GM04504 (cell line): ENCODE data around the gene HADHB.
"Not testable (repeated sequence)": the region's sequence is repeated elsewhere in the genome, so short reads cannot be mapped to it uniquely, and the experiment has no call there.

ENCODE experiments used
- DNase-seq: peaks from one replicate; pipeline ENCODE4 v3.0.0-alpha.2; 2012; ENCODE audit warnings: low read depth

The HADHB gene

DNA sequence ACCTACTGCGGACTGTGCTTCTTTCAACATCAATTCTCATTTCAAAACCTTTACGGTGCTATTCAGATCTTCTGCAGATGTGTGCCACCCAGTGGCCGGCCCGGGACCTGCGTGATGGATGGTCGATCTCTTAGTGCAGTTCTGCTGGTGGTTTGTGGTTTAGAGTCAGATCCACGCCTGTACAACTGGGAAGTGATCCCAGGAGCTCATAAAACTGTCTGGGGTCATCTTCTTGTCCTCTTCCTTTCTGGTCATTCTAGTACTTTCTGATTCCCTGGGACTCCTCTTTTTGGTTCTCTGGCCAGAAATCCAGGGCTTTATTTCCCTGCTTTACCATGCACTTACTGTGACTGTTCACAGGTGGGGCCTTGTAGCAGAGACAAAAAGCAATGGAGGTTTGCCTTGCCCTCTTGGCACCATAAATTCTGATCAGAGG is 85.4 kb downstream of the HADHB start:
- DNase-seq, result peak; percentile 93

DNA sequence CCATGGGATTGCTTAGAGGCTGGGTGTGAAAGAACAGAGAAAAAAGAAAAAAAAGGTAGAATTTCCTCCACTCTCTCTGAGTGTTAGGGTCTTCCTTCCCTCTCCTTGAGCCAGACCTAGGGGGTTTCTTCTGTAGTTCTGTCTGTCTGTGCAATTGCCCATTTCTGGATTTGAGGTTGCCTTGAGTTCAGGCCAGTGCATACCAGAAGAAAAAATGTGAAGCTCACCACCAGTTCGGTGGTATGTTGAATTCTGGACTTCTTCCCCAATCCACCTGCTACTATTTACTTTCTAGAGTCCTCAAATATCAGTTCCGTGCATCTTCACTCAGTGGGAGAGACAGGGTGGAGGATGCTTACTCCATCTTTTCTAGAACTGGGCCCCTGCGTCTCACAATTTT is 85.9 kb downstream of the HADHB start:
- no peak for DNase-seq

DNA sequence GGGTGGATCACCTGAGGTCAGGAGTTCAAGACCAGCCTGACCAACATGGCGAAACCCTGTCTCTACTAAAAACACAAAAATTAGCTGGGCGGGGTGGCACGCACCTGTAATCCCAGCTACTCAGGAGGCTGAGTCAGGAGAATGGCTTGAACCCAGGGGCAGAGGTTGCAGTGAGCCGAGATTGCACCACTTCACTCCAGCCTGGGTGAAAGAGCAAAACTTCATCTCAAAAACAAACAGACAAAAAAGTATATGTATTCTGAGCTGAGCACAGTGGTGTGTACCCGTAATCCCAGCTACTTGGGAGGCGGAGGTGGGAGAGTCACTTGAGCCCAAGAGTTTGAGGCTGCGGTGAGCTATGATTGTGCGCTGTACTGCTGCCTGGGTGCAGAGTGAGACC is 86.6 kb downstream of the HADHB start:
- not testable (repeated sequence) for DNase-seq

DNA sequence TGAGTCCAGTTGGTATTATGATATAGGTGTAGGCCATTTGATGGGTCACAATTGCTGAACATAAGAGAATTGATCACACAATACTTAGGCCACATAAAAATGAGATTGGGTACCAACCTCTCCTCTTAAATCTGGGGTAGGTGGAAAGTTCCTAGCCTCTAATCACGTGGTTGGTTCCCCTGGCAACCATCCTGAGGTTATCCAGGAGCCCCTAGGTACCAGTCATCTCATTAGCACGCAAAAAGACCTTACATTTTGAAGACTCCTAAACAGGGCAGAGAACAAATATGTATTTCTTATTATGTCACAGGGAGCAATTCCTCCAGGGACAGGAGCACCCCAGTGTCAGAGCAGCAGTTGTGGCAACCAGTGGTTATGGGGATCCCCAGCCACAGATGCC is 88.6 kb downstream of the HADHB start:
- DNase-seq, result no peak

DNA sequence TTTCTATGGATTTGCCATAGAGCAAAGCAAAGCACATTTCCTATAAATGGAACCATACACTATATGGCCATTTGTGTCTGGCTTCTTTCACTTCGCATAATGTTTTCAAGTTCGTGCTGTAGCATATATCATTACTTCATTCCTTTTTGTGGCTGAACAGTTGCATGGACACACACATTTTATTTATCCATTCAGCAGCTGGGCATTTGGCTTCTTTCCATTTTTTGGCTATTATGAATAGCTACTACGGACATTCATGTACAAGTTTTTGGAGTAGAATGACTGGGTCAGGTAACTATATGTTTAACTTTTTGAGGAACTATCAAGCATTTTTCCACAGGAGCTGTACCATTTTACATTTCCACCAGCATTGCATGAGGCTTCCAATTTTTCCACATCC is 90.5 kb downstream of the HADHB start:
- DNase-seq, result no peak

DNA sequence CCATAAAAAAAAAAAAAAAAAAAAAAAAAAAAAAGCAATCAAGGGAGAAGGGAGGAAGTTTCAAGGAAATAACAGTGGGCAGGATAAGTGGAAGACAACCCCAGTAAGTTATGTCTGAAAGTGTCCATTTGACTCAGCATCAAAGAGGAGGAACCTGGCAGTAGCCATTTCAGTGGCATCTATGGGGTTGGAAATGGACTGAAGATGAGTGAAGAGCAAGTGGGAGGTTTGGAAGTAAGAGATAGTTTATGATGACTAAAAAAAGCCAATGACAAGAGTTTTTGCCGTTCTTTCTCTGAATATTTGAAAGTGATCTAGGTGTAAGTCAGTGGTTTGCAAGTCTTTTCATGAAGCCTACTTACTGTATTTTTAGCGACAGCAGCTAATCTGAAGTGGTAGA is 92.0 kb downstream of the HADHB start:
- no peak for DNase-seq

DNA sequence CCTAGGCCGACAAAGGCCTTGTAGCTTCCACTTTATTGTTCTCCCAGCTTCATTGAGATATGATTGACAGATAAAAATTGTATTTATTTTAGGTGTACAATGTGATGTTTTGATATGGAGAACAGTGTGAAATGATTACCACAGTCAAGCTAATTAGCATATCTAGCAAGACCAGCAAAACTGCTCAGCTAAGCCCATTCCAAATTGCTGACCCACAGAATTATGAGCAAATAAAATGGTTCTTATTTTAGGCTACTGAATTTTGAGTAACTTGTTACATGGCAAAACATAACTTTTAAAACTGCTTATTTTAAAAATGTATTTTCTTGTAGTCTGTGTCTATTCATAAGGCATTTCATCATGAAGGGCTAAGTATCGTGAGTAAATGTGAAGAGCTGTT is 92.6 kb downstream of the HADHB start:
- DNase-seq, result no peak
